DMS79 (cell line): ENCODE measurements around the gene MBD2.
"Not testable (repeated sequence)": the region's sequence is repeated elsewhere in the genome, so short reads cannot be mapped to it uniquely, and the experiment has no call there.

Source experiments
- DNase-seq: peaks from one replicate; lab custom pipeline; 2025; lab: John Stamatoyannopoulos, UW

Gene MBD2

GRCh38 chr18:54148678-54149077 lies 75.8 kb downstream of the MBD2 start:
- DNase-seq = no peak

- no peak for DNase-seq
These were observed 76.3 kb downstream of the MBD2 start for GRCh38 chr18:54148151-54148550.

GRCh38 chr18:54147439-54147838 lies 77.0 kb downstream of the MBD2 start:
- DNase-seq = no peak

- no peak for DNase-seq
These were observed 83.3 kb downstream of the MBD2 start for GRCh38 chr18:54141041-54141608.

GRCh38 chr18:54140641-54141040 lies 83.8 kb downstream of the MBD2 start:
- no peak for DNase-seq

- no peak for DNase-seq
These were observed 89.3 kb downstream of the MBD2 start for GRCh38 chr18:54135216-54135615.

- no peak for DNase-seq
These were observed 90.4 kb downstream of the MBD2 start for GRCh38 chr18:54134053-54134452.

- no peak for DNase-seq
These were observed 93.8 kb downstream of the MBD2 start for GRCh38 chr18:54130631-54131030.

- DNase-seq = no peak
These were observed 94.3 kb downstream of the MBD2 start for GRCh38 chr18:54130177-54130576.

GRCh38 chr18:54129448-54130067 lies 94.9 kb downstream of the MBD2 start:
- DNase-seq = no peak

GRCh38 chr18:54127759-54128378 lies 96.6 kb downstream of the MBD2 start:
- DNase-seq = no peak

- DNase-seq = no peak
These were observed 99.0 kb downstream of the MBD2 start for GRCh38 chr18:54125429-54125828.

- DNase-seq = not testable (repeated sequence)
These were observed 100.6 kb downstream of the MBD2 start for GRCh38 chr18:54123720-54124440.

GRCh38 chr18:54119524-54120019 lies 104.9 kb downstream of the MBD2 start:
- DNase-seq = peak; percentile 25

GRCh38 chr18:54117853-54118773 lies 106.4 kb downstream of the MBD2 start:
- no peak for DNase-seq

- no peak for DNase-seq
These were observed 107.8 kb downstream of the MBD2 start for GRCh38 chr18:54116541-54117257.

GRCh38 chr18:54112356-54112755 lies 112.1 kb downstream of the MBD2 start:
- no peak for DNase-seq

- no peak for DNase-seq
These were observed 115.3 kb downstream of the MBD2 start for GRCh38 chr18:54109131-54109683.

- no peak for DNase-seq
These were observed 122.3 kb downstream of the MBD2 start for GRCh38 chr18:54102123-54102522.
